ENCODE results near the gene ADRB1. TPM values are rescaled to one million over a fixed set of nuclear protein-coding genes. Genes with fewer than 3 reads are reported as not detected.

Gene ADRB1
- total RNA-seq, 1 donor from 2014 or later = 2.0 TPM

- DNase-seq (ENCODE audit: extremely low spot score, unreplicated experiment) = no peak
- Mint-ChIP-seq H3K27ac (no peak overlapping the region), H3K27me3 (no peaks in the 10 kb centered on the region), H3K9me3 (no peaks in the 10 kb centered on the region), H3K36me3 (no peaks in the 10 kb centered on the region), H3K4me1 (ENCODE audit: unreplicated experiment) (no peaks in the 10 kb centered on the region), H3K4me3 (no peak overlapping the region)
- TF ChIP-seq CTCF (conservative IDR thresholded peaks at IDR 0.05) = no peak
Observed at GRCh38 chr10:114087655-114088054, 44.0 kb downstream of the ADRB1 start.

DNA sequence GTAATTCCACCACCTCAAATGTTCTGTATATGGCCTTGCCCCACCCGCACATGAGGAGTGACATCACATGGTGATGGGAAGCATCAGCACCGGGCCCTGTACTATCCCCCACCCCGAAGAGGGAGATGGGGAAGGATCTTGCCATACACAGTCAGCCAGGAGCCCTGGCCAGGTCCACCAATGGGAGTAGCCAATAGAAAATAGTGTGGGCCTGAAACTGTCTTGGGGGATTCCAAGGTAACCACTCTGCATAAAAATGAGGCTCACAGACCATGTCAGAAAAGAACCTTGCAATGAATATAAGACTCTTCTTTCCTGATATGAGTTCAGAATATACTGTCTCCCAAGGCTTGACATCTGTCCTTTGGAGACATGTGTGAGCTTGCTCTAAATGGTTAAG, 51.1 kb downstream of the ADRB1 start:
- no peak for TF ChIP-seq CTCF (conservative IDR thresholded peaks at IDR 0.05)
- no peak for DNase-seq (ENCODE audit: extremely low spot score, unreplicated experiment)
- Mint-ChIP-seq H3K4me1 (ENCODE audit: unreplicated experiment) (peaks cover 5% of the 10 kb centered on the region), H3K36me3 (no peaks in the 10 kb centered on the region), H3K27ac (no peak overlapping the region), H3K9me3 (no peaks in the 10 kb centered on the region), H3K4me3 (no peak overlapping the region), H3K27me3 (peaks cover 20% of the 10 kb centered on the region)

- H3K9me3 Mint-ChIP-seq = no peaks in the 10 kb centered on the region
- DNase-seq (ENCODE audit: extremely low spot score, unreplicated experiment) = no peak
Observed at GRCh38 chr10:114095559-114096337, 52.1 kb downstream of the ADRB1 start.

More at GRCh38 chr10:114095559-114096337, 52.1 kb downstream of the ADRB1 start:
- Mint-ChIP-seq H3K27me3 (peaks cover 30% of the 10 kb centered on the region), H3K36me3 (no peaks in the 10 kb centered on the region), H3K27ac (no peak overlapping the region), H3K4me3 (no peak overlapping the region), H3K4me1 (ENCODE audit: unreplicated experiment) (peaks cover 14% of the 10 kb centered on the region)
- no peak for TF ChIP-seq CTCF (conservative IDR thresholded peaks at IDR 0.05)

Other genes with a start within 250 kb of the ADRB1 start
- gene DCLRE1A, start 189.8 kb upstream of the ADRB1 start, total RNA-seq (ENCODE audit: low replicate concordance) = 7.3 and 9.2 TPM in 2 replicates
- gene NHLRC2, start 189.2 kb upstream of the ADRB1 start, total RNA-seq (ENCODE audit: low replicate concordance) = 25.4 and 42.2 TPM in 2 replicates
- 21.0 and 36.0 TPM in 2 replicates for gene CCDC186, start 130.3 kb downstream of the ADRB1 start, total RNA-seq (ENCODE audit: low replicate concordance)
- gene TDRD1, start 135.5 kb downstream of the ADRB1 start, total RNA-seq (ENCODE audit: low replicate concordance) = not detected in 2 replicates
- 2.9 and 6.0 TPM in 2 replicates for gene VWA2, start 195.4 kb downstream of the ADRB1 start, total RNA-seq (ENCODE audit: low replicate concordance)